Neural progenitor cell (in vitro differentiated cells): Measurements from ENCODE around the gene SCIN. TPM values are rescaled to one million over a fixed set of nuclear protein-coding genes. Genes with fewer than 3 reads are reported as not detected.

Experiments used
- DNase-seq: peaks from one replicate; pipeline ENCODE4 v3.0.0-alpha.2; 2016; ENCODE audit warnings: low spot score
- H2AFZ ChIP-seq: fragments of 200-600 bp; sonication (generic); replicated peaks from 2 replicates; pipeline ENCODE4 v1.6.1; 2016; ENCODE audit warnings: antibody characterized with exemption
- H3F3A ChIP-seq: fragments of 200-600 bp; sonication (generic); 2 replicates; pipeline ENCODE4 v1.6.1; 2016; ENCODE audit warnings: antibody characterized with exemption, low read depth
- H3K27ac ChIP-seq: fragments of 200-600 bp; sonication (generic); 2 replicates; pipeline ENCODE4 v1.5.1; 2016; ENCODE audit warnings: mild to moderate bottlenecking
- H3K27me3 ChIP-seq: fragments of 200-600 bp; sonication (generic); 2 replicates; pipeline ENCODE4 v1.6.1; 2016; ENCODE audit warnings: mild to moderate bottlenecking, moderate library complexity
- H3K36me3 ChIP-seq: fragments of 200-600 bp; sonication (generic); 2 replicates; pipeline ENCODE4 v1.5.1; 2016
- H3K4me1 ChIP-seq: fragments of 200-600 bp; sonication (generic); 2 replicates; pipeline ENCODE4 v1.6.1; 2016; ENCODE audit warnings: mixed run types
- H3K4me2 ChIP-seq: fragments of 200-600 bp; sonication (generic); 2 replicates; pipeline ENCODE4 v1.6.1; 2016
- H3K4me3 ChIP-seq: fragments of 200-600 bp; sonication (generic); 2 replicates; pipeline ENCODE4 v1.5.1; 2016
- H3K79me2 ChIP-seq: fragments of 200-600 bp; sonication (generic); 2 replicates; pipeline ENCODE4 v1.6.1; 2016; ENCODE audit warnings: low read depth
- H3K9ac ChIP-seq: fragments of 200-600 bp; sonication (generic); 2 replicates; pipeline ENCODE4 v1.6.1; 2016
- H3K9me3 ChIP-seq: fragments of 200-600 bp; sonication (generic); 2 replicates; pipeline ENCODE4 v1.5.1; 2016; ENCODE audit warnings: low read depth
- H4K20me1 ChIP-seq: fragments of 200-600 bp; sonication (generic); 2 replicates; pipeline ENCODE4 v1.6.1; 2016; ENCODE audit warnings: low read depth
- H3K27ac Mint-ChIP-seq: 3 replicates; pipeline ENCODE4 v1.8.0; 2021; ENCODE audit warnings: mixed read lengths
- H3K27me3 Mint-ChIP-seq: 2 replicates; pipeline ENCODE4 v1.8.0; 2022; ENCODE audit warnings: low read depth, mild to moderate bottlenecking, inconsistent platforms, moderate library complexity, mixed read lengths; ENCODE audit not compliant: insufficient read depth
- H3K36me3 Mint-ChIP-seq: 3 replicates; pipeline ENCODE4 v1.8.0; 2021; ENCODE audit warnings: mixed read lengths
- H3K4me1 Mint-ChIP-seq: 3 replicates; pipeline ENCODE4 v1.8.0; 2021; ENCODE audit warnings: mixed read lengths
- H3K4me3 Mint-ChIP-seq: 3 replicates; pipeline ENCODE4 v1.8.0; 2021; ENCODE audit warnings: mild to moderate bottlenecking, moderate library complexity, mixed read lengths
- H3K9me3 Mint-ChIP-seq: 3 replicates; pipeline ENCODE4 v1.8.0; 2020; ENCODE audit warnings: mixed read lengths
- EZH2 ChIP-seq: fragments of 200-600 bp; sonication (generic); IDR thresholded peaks from 2 replicates; pipeline ENCODE4 v1.6.1; 2017; ENCODE audit warnings: antibody characterized with exemption, mild to moderate bottlenecking, moderate library complexity
- EZH2phosphoT487 ChIP-seq: fragments of 200-600 bp; sonication (generic); IDR thresholded peaks from 2 replicates; pipeline ENCODE4 v1.6.1; 2017; ENCODE audit warnings: antibody characterized with exemption
- total RNA-seq: library from RNA; depleted of rRNA; stranded (reverse); fragments of >200 nt; gene quantifications from 2 replicates; pipeline ENCODE4 v1.2.3, GENCODE V29; 2015; ENCODE audit warnings: low replicate concordance
- TF ChIP-seq, protein P1 (sequence below): fragments of 200-600 bp; sonication (generic); IDR thresholded peaks from 2 replicates; pipeline ENCODE4 v1.5.1; 2017; ENCODE audit warnings: antibody characterized with exemption, mild to moderate bottlenecking

The SCIN gene
- total RNA-seq, 1 donor from 2014 or later = not detected

DNA sequence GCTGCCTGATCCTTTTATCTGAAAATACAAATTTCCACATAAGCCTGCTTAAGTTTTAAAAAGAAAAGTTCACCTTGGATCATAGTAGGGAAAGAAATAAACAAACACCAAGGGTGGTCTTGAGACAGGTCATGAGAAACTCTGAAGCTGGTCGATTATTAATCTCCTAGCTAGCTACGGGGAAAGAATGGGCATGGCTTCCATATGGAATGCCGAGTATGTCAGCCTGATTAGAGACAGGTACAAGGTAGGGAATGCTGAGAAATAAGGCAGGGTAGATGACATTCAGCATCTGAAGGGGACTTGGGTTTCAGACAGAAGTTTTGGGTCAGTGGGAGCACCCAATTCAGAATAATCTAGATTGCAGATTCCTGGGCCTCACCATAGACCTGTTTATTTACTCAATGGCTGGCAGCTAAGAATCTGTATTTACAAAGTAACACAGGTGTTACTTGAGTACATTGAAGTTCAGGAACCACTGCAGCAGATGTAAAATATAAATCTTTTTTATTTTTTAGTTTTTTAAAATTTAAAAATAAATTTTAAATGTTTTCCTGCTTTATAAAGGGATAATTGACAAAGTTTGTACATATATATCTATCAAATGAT is 49.0 kb downstream of the SCIN start:
- no peak overlapping the region for H3K4me3 Mint-ChIP-seq
- Histone ChIP-seq H3F3A (no peaks in the 10 kb centered on the region), H4K20me1 (no peaks in the 10 kb centered on the region), H2AFZ (no peak overlapping the region), H3K4me2 (no peak overlapping the region), H3K79me2 (no peaks in the 10 kb centered on the region), H3K27ac (no peak overlapping the region), H3K9ac (no peak overlapping the region), H3K27me3 (no peaks in the 10 kb centered on the region), H3K4me3 (no peak overlapping the region), H3K36me3 (no peaks in the 10 kb centered on the region), H3K9me3 (no peaks in the 10 kb centered on the region), H3K4me1 (peaks cover 10% of the 10 kb centered on the region)
- no peaks in the 10 kb centered on the region for H3K36me3 Mint-ChIP-seq
- H3K27ac Mint-ChIP-seq = no peak overlapping the region
- TF ChIP-seq EZH2phosphoT487 (no peak), EZH2 (no peak)
- TF ChIP-seq, protein P1, sequence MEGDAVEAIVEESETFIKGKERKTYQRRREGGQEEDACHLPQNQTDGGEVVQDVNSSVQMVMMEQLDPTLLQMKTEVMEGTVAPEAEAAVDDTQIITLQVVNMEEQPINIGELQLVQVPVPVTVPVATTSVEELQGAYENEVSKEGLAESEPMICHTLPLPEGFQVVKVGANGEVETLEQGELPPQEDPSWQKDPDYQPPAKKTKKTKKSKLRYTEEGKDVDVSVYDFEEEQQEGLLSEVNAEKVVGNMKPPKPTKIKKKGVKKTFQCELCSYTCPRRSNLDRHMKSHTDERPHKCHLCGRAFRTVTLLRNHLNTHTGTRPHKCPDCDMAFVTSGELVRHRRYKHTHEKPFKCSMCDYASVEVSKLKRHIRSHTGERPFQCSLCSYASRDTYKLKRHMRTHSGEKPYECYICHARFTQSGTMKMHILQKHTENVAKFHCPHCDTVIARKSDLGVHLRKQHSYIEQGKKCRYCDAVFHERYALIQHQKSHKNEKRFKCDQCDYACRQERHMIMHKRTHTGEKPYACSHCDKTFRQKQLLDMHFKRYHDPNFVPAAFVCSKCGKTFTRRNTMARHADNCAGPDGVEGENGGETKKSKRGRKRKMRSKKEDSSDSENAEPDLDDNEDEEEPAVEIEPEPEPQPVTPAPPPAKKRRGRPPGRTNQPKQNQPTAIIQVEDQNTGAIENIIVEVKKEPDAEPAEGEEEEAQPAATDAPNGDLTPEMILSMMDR = no peak
- H3K27me3 Mint-ChIP-seq = no peaks in the 10 kb centered on the region
- peaks cover 4% of the 10 kb centered on the region for H3K4me1 Mint-ChIP-seq
- H3K9me3 Mint-ChIP-seq = no peaks in the 10 kb centered on the region
- no peak for DNase-seq

DNA sequence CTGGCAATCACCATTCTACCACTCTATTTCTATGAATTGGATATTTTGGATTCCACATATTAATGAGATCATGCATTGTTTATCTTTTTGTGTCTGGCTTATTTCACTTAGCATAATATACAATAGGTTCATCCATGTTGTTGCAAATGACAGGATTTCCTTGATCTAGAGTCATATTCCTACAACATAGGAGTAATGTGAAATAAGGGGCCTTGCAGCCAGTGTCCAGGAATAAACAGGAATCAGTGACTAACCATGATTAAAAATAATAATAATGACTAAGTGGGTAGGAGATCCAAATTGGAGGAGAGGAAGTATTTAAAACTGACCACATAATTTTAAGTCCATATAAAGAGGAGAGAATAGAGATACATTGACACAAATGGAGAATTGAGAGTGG is 49.9 kb downstream of the SCIN start:
- H3K4me1 Mint-ChIP-seq = peaks cover 4% of the 10 kb centered on the region
- Histone ChIP-seq H3F3A (no peaks in the 10 kb centered on the region), H4K20me1 (no peaks in the 10 kb centered on the region), H3K27ac (no peak overlapping the region), H3K4me1 (peaks cover 10% of the 10 kb centered on the region), H3K79me2 (no peaks in the 10 kb centered on the region), H3K36me3 (no peaks in the 10 kb centered on the region), H3K9ac (no peak overlapping the region), H3K4me3 (no peak overlapping the region), H3K27me3 (no peaks in the 10 kb centered on the region), H3K9me3 (no peaks in the 10 kb centered on the region), H3K4me2 (no peak overlapping the region), H2AFZ (no peak overlapping the region)
- no peaks in the 10 kb centered on the region for H3K36me3 Mint-ChIP-seq
- no peak overlapping the region for H3K4me3 Mint-ChIP-seq
- no peaks in the 10 kb centered on the region for H3K27me3 Mint-ChIP-seq
- TF ChIP-seq, protein P1 = no peak
- no peak for DNase-seq
- no peak overlapping the region for H3K27ac Mint-ChIP-seq
- H3K9me3 Mint-ChIP-seq = no peaks in the 10 kb centered on the region

DNA sequence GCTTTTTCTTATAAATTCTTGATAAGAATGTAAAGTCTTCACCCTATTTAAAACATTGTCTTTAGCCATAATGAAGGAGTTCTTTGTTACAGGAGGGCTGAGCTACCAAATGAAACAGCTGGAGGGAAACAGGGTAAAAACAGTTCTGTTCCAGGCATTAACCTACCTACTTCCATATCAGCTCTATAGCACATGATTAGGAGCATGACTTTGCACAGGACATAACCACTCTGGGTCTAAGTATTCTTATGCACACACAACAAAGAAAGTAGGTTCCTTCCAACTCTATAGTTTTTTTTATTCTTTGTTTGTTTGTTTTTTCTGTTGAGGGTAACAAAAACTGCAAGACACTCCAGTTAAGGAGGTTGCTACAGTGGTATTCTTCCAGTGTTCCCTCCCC is 52.7 kb downstream of the SCIN start:
- no peaks in the 10 kb centered on the region for H3K79me2 ChIP-seq
- DNase-seq = no peak
- H3F3A ChIP-seq = no peaks in the 10 kb centered on the region
- Mint-ChIP-seq H3K27me3 (no peaks in the 10 kb centered on the region), H3K27ac (no peak overlapping the region), H3K9me3 (no peaks in the 10 kb centered on the region), H3K4me3 (no peak overlapping the region), H3K36me3 (no peaks in the 10 kb centered on the region), H3K4me1 (peaks cover 4% of the 10 kb centered on the region)
- TF ChIP-seq, protein P1 = no peak
- TF ChIP-seq EZH2phosphoT487 (no peak), EZH2 (no peak)
- H2AFZ ChIP-seq = peak overlapping the region; percentile 83
- H3K9me3 ChIP-seq = no peaks in the 10 kb centered on the region
- H3K27me3 ChIP-seq = no peaks in the 10 kb centered on the region
- H3K4me2 ChIP-seq = no peak overlapping the region
- H3K4me1 ChIP-seq = peaks cover 10% of the 10 kb centered on the region
- no peaks in the 10 kb centered on the region for H4K20me1 ChIP-seq
- no peak overlapping the region for H3K27ac ChIP-seq
- no peaks in the 10 kb centered on the region for H3K36me3 ChIP-seq
- H3K4me3 ChIP-seq = no peak overlapping the region
- no peak overlapping the region for H3K9ac ChIP-seq
